Testis (tissue), 3 donors: ENCODE data around the gene AKAP8. TPM values are rescaled to one million over a fixed set of nuclear protein-coding genes. Genes with fewer than 3 reads are reported as not detected.

ENCODE experiments used
- DNase-seq: peaks from one replicate; pipeline ENCODE4 v3.0.0-alpha.2; 2019
- H3K27ac ChIP-seq, 2 donors: fragments of 200-600 bp; sonication (generic); one replicate each; pipeline ENCODE4 v1.5.1; 2019
- H3K27me3 ChIP-seq: fragments of 200-600 bp; sonication (generic); one replicate; pipeline ENCODE4 v1.5.1; 2019
- H3K36me3 ChIP-seq: fragments of 200-600 bp; sonication (generic); one replicate; pipeline ENCODE4 v1.5.1; 2017; ENCODE audit warnings: low read depth; ENCODE audit errors: missing control alignments
- H3K4me1 ChIP-seq: fragments of 200-600 bp; sonication (generic); one replicate; pipeline ENCODE4 v1.5.1; 2019
- H3K4me3 ChIP-seq, 2 donors: fragments of 200-600 bp; sonication (generic); one replicate each; pipeline ENCODE4 v1.5.1; 2017 to 2019
- H3K9me3 ChIP-seq: fragments of 200-600 bp; sonication (generic); one replicate; pipeline ENCODE4 v1.5.1; 2017
- CTCF ChIP-seq, 3 experiments: fragments of 450-650 bp in 2 of 3; fragments of 200-600 bp in 1 of 3; sonication (generic) in 1 of 3; IDR thresholded peaks; one replicate each; pipeline ENCODE4 v1.5.1; 2016 to 2019; ENCODE audit warnings: antibody characterized with exemption in 3 of 3, mild to moderate bottlenecking in 2 of 3, moderate library complexity in 1 of 3
- POLR2A ChIP-seq: fragments of 450-650 bp; IDR thresholded peaks from one replicate; pipeline ENCODE4 v1.6.1; 2017; ENCODE audit warnings: antibody characterized with exemption, mild to moderate bottlenecking, moderate library complexity
- WGBS, 2 donors: methylation state at CpG; one replicate each; pipeline ENCODE4 v1.1.5; 2018; 5-methylcytosine and 5-hydroxymethylcytosine counted together
- intact Hi-C: fragments of 100-400 bp; cut with DNase I; formaldehyde crosslinking; loops from one replicate; pipeline ENCODE4 v1.15.1; 2023; ENCODE audit warnings: low total_unique reads
- polyA plus RNA-seq: library from polyadenylated mRNA; stranded (reverse); fragments of 350-450 nt; fragmentation: Illumina TruSeq; extraction: RNeasy Lipid Tissue Mini Kit (QIAGEN cat#74804); gene quantifications from one replicate; pipeline ENCODE4 v1.2.3, GENCODE V29; 2014; ENCODE audit warnings: low read depth, low replicate concordance; ENCODE audit not compliant: insufficient read depth
- total RNA-seq, 2 donors: library from RNA; depleted of rRNA; stranded (reverse); fragments of >200 nt; gene quantifications; one replicate each; pipeline ENCODE4 v1.2.3, GENCODE V29; 2016

The AKAP8 gene
- total and polyA plus RNA-seq, 3 donors from 2014 or later = 20.1 to 46.3 (median 44.0) TPM

- H3K27ac ChIP-seq = no peak overlapping the region
- no peak overlapping the region for H3K4me3 ChIP-seq
- H3K4me1 ChIP-seq = peaks cover 81% of the 10 kb centered on the region
- no peaks in the 10 kb centered on the region for H3K36me3 ChIP-seq
- no peak for TF ChIP-seq POLR2A
- TF ChIP-seq CTCF (IDR thresholded peaks at IDR 0.05) = no peak
- no peaks in the 10 kb centered on the region for H3K27me3 ChIP-seq
- intact Hi-C loops = no loop called here
- WGBS, 2 donors = 34 to 42% methylated on average over 3 of the region's 3 CpGs
- no peak for DNase-seq
- no peaks in the 10 kb centered on the region for H3K9me3 ChIP-seq
Measured at GRCh38 chr19:15317392-15318071, 62.1 kb downstream of the AKAP8 start.

- Histone ChIP-seq H3K4me3 (no peak overlapping the region), H3K27ac (no peak overlapping the region), H3K4me1 (peaks cover 73% of the 10 kb centered on the region), H3K36me3 (no peaks in the 10 kb centered on the region), H3K27me3 (no peaks in the 10 kb centered on the region), H3K9me3 (no peaks in the 10 kb centered on the region)
- TF ChIP-seq CTCF (IDR thresholded peaks at IDR 0.05) = no peak
- 71 to 80% methylated on average over 2 of the region's 2 CpGs for WGBS, 2 donors
- intact Hi-C loops = no loop called here
- no peak for DNase-seq
Measured at GRCh38 chr19:15316498-15316897, 63.1 kb downstream of the AKAP8 start.

GRCh38 chr19:15315101-15315500, 64.5 kb downstream of the AKAP8 start:
- intact Hi-C loops = no loop called here
- DNase-seq = no peak
- H3K4me3 ChIP-seq = no peak overlapping the region
- H3K27me3 ChIP-seq = no peaks in the 10 kb centered on the region
- peaks cover 59% of the 10 kb centered on the region for H3K4me1 ChIP-seq
- H3K36me3 ChIP-seq = no peaks in the 10 kb centered on the region
- TF ChIP-seq POLR2A (no peak), CTCF (IDR thresholded peaks at IDR 0.05) (no peak)
- WGBS, 2 donors = 74 to 83% methylated on average over 4 to 6 of the region's 6 CpGs
- no peak overlapping the region for H3K27ac ChIP-seq
- no peaks in the 10 kb centered on the region for H3K9me3 ChIP-seq

GRCh38 chr19:15313649-15314279, 65.8 kb downstream of the AKAP8 start:
- Histone ChIP-seq H3K9me3 (no peaks in the 10 kb centered on the region), H3K4me3 (no peak overlapping the region), H3K27me3 (no peaks in the 10 kb centered on the region), H3K4me1 (peaks cover 53% of the 10 kb centered on the region), H3K36me3 (no peaks in the 10 kb centered on the region), H3K27ac (no peak overlapping the region)
- intact Hi-C loops = no loop called here
- DNase-seq = no peak
- WGBS, 2 donors = 51 to 61% methylated on average over 7 of the region's 7 CpGs
- TF ChIP-seq POLR2A (no peak), CTCF (IDR thresholded peaks at IDR 0.05) (no peak)

DNA sequence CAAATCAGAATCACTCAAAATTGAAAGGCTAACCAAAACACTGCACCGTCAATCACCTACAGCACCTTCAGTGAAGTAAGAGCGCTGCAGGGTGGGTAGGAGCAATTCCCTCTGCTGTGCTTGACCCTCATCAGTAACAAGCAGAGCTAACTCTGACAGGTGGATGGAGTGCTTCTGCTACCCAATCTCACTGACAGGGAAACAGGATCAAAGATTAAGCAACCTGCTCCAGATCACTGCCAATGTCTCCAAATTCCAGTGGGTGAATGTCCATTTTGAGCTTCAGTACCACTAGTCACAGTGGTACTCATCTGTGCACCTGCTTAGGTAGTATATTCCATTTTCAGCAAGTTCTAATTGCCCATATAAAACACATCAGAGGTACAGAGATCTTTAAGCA, 72.4 kb downstream of the AKAP8 start:
- intact Hi-C loops = no loop called here
- TF ChIP-seq CTCF (IDR thresholded peaks at IDR 0.05) = no peak
- TF ChIP-seq POLR2A = no peak
- Histone ChIP-seq H3K4me1 (peaks cover 42% of the 10 kb centered on the region), H3K27me3 (no peaks in the 10 kb centered on the region), H3K36me3 (no peaks in the 10 kb centered on the region), H3K27ac (no peak overlapping the region), H3K4me3 (no peak overlapping the region), H3K9me3 (no peaks in the 10 kb centered on the region)
- 80 to 87% methylated on average over 2 of the region's 2 CpGs for WGBS, 2 donors
- DNase-seq = no peak
